HG03066 (cell line): Measurements from ENCODE around the gene CELSR2.

Experiments used
- ATAC-seq: cut with Tn5 transposase; IDR thresholded peaks from one replicate; pipeline ENCODE4 v1.9.1; 2021; ENCODE audit warnings: low read depth; ENCODE audit not compliant: unreplicated experiment

CELSR2 gene

GRCh38 chr1:109261578-109261977 lies 12.2 kb downstream of the CELSR2 start:
- ATAC-seq: no peak

- no peak for ATAC-seq
Observed at GRCh38 chr1:109262231-109263055, 13.1 kb downstream of the CELSR2 start.

- no peak for ATAC-seq
Observed at GRCh38 chr1:109263234-109263596, 13.9 kb downstream of the CELSR2 start.

- peak; percentile 55 for ATAC-seq
Observed at GRCh38 chr1:109263597-109264378, 14.4 kb downstream of the CELSR2 start.

- ATAC-seq: no peak
Observed at GRCh38 chr1:109264379-109264755, 15.0 kb downstream of the CELSR2 start.

GRCh38 chr1:109265016-109265415 lies 15.7 kb downstream of the CELSR2 start:
- ATAC-seq: no peak

GRCh38 chr1:109265741-109266330 lies 16.5 kb downstream of the CELSR2 start:
- no peak for ATAC-seq

GRCh38 chr1:109266965-109267364 lies 17.6 kb downstream of the CELSR2 start:
- ATAC-seq: no peak

- no peak for ATAC-seq
Observed at GRCh38 chr1:109267743-109268300, 18.5 kb downstream of the CELSR2 start.

GRCh38 chr1:109268431-109269211 lies 19.3 kb downstream of the CELSR2 start:
- ATAC-seq: no peak

GRCh38 chr1:109269212-109269980 lies 20.1 kb downstream of the CELSR2 start:
- no peak for ATAC-seq

GRCh38 chr1:109269981-109270622 lies 20.8 kb downstream of the CELSR2 start:
- ATAC-seq: no peak

- no peak for ATAC-seq
Observed at GRCh38 chr1:109270623-109271317, 21.4 kb downstream of the CELSR2 start.

GRCh38 chr1:109271458-109271857 lies 22.1 kb downstream of the CELSR2 start:
- no peak for ATAC-seq

GRCh38 chr1:109272021-109272799 lies 22.9 kb downstream of the CELSR2 start:
- no peak for ATAC-seq

GRCh38 chr1:109272831-109273547 lies 23.6 kb downstream of the CELSR2 start:
- ATAC-seq: no peak

- ATAC-seq: no peak
Observed at GRCh38 chr1:109273570-109274288, 24.4 kb downstream of the CELSR2 start.
